ENCODE measurements around the gene CTNNA3. TPM values are rescaled to one million over a fixed set of nuclear protein-coding genes. Genes with fewer than 3 reads are reported as not detected.

CTNNA3 gene
- total RNA-seq, 2 donors from 2014 or later: 1.6 TPM; not detected in 1

Other genes with a start within 250 kb of the CTNNA3 start
- not detected for gene DNAJC12, start 142.0 kb upstream of the CTNNA3 start, total RNA-seq
- gene SIRT1, start 188.5 kb upstream of the CTNNA3 start, total RNA-seq: 10 to 100 TPM; 48.4 to 56.4 TPM

Measured in T-helper 17 cell (primary cell).